HepG2 (cell line): ENCODE data around the gene HAS3. TPM values are rescaled to one million over a fixed set of nuclear protein-coding genes. Genes with fewer than 3 reads are reported as not detected.

ENCODE experiments used
- HNF4A ChIP-seq: sonication (generic); formaldehyde crosslinking; IDR thresholded peaks from 2 replicates; pipeline ENCODE4 v1.4.0; 2020; ENCODE audit warnings: missing genetic modification reagents
- NR2C2 ChIP-seq: sonication (generic); formaldehyde crosslinking; IDR thresholded peaks from 2 replicates; pipeline ENCODE4 v1.4.0; 2020; ENCODE audit warnings: missing genetic modification reagents, mild to moderate bottlenecking, moderate library complexity, borderline replicate concordance
- TAF1 ChIP-seq: sonication (generic); formaldehyde crosslinking; IDR thresholded peaks from 2 replicates; pipeline ENCODE4 v1.4.0; 2020; ENCODE audit warnings: missing genetic modification reagents
- TFDP2 ChIP-seq: sonication (generic); formaldehyde crosslinking; IDR thresholded peaks from 2 replicates; pipeline ENCODE4 v1.4.0; 2020; ENCODE audit warnings: missing genetic modification reagents
- YEATS2 ChIP-seq: sonication (generic); formaldehyde crosslinking; IDR thresholded peaks from 2 replicates; pipeline ENCODE4 v1.4.0; 2020; ENCODE audit warnings: missing genetic modification reagents, borderline replicate concordance
- ZNF451 ChIP-seq: sonication (generic); formaldehyde crosslinking; IDR thresholded peaks from 2 replicates; pipeline ENCODE4 v1.5.0; 2020; ENCODE audit warnings: mild to moderate bottlenecking, missing genetic modification reagents
- ZNF562 ChIP-seq: sonication (generic); formaldehyde crosslinking; IDR thresholded peaks from 2 replicates; pipeline ENCODE4 v1.8.0; 2022; ENCODE audit warnings: missing genetic modification reagents, borderline replicate concordance
- ZNF609 ChIP-seq: sonication (generic); formaldehyde crosslinking; IDR thresholded peaks from 2 replicates; pipeline ENCODE4 v1.4.0; 2020; ENCODE audit warnings: mild to moderate bottlenecking, missing genetic modification reagents, borderline replicate concordance
- polyA plus RNA-seq, 8 experiments: library from polyadenylated mRNA; depleted of rRNA in 3 of 8; stranded (reverse) in 7 of 8; unstranded in 1 of 8; fragments of >200 nt; fragmentation: Illumina TruSeq in 4 of 8; extraction: Trizol in 4 of 8; gene quantifications; 2 replicates each; pipeline versions ENCODE4 v1.2.1 to v1.2.3, GENCODE V29; 2011 to 2016; ENCODE audit warnings: low read depth in 4 of 8, missing spikeins in 1 of 8, mixed read lengths in 1 of 8; ENCODE audit not compliant: insufficient read depth in 1 of 8
- total RNA-seq, 5 experiments: library from RNA; depleted of rRNA; stranded (reverse); fragments of >200 nt; fragmentation: Illumina TruSeq; extraction: Trizol; gene quantifications; 2 replicates each; pipeline ENCODE4 v1.2.3, GENCODE V29; 2016; ENCODE audit warnings: low read depth in 1 of 5
- TF ChIP-seq, protein P1 (sequence below): sonication (generic); formaldehyde crosslinking; IDR thresholded peaks from 2 replicates; pipeline ENCODE4 v1.4.0; 2020; ENCODE audit warnings: mild to moderate bottlenecking, missing genetic modification reagents
- TF ChIP-seq, protein P2 (sequence below): sonication (generic); formaldehyde crosslinking; IDR thresholded peaks from 2 replicates; pipeline ENCODE4 v1.4.0; 2020; ENCODE audit warnings: mild to moderate bottlenecking, low read depth, missing genetic modification reagents

Gene HAS3
- total and polyA plus RNA-seq, 2 of the 13 experiments (the other 11 are each of a cell fraction or from before 2014, with no cell fraction given), result 0.04 to 0.30 TPM

DNA sequence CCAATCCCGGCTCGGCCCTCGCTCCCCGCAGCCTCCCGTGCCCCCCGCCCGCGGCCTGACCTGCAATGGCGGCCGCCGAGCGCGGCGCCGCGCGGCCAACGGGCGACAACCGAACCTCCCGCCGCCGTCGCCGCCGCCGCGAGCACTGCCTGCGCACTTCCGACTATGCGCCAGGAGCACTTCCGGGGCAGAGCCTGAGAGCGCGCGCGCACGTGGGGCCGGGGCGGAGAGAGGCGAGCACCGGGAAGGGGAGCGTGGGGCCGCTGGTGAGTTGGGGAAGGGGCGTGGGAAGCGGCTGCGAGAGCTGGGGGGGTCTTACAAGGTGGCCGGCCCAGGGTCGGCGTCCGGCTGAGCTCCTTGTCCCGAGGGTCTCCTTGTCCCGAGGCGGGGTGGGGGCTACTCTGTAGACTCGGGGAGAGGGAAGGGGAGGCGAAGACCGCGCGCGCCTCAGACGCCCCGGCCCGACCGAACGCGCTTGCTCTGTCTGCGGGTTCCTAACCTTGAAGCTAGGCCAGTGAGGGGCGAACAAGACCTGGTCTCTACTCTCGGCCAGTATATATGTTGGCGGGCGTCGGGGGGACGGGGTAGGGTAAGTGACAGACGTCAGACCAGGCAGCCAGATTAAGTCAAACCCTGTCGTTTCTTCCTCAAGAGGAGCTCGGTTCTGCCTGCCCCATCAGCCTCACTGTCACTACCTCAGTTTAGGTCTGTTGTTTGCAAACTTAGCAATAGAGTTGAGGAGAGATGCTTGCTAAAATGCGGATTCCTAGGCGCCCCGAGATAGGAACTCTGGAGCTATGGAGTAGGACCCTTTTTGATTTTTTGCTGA is 27.2 kb downstream of the HAS3 start, which contains the start of the genes CHTF8 and UTP4 (continued):
- TF ChIP-seq, protein P1, sequence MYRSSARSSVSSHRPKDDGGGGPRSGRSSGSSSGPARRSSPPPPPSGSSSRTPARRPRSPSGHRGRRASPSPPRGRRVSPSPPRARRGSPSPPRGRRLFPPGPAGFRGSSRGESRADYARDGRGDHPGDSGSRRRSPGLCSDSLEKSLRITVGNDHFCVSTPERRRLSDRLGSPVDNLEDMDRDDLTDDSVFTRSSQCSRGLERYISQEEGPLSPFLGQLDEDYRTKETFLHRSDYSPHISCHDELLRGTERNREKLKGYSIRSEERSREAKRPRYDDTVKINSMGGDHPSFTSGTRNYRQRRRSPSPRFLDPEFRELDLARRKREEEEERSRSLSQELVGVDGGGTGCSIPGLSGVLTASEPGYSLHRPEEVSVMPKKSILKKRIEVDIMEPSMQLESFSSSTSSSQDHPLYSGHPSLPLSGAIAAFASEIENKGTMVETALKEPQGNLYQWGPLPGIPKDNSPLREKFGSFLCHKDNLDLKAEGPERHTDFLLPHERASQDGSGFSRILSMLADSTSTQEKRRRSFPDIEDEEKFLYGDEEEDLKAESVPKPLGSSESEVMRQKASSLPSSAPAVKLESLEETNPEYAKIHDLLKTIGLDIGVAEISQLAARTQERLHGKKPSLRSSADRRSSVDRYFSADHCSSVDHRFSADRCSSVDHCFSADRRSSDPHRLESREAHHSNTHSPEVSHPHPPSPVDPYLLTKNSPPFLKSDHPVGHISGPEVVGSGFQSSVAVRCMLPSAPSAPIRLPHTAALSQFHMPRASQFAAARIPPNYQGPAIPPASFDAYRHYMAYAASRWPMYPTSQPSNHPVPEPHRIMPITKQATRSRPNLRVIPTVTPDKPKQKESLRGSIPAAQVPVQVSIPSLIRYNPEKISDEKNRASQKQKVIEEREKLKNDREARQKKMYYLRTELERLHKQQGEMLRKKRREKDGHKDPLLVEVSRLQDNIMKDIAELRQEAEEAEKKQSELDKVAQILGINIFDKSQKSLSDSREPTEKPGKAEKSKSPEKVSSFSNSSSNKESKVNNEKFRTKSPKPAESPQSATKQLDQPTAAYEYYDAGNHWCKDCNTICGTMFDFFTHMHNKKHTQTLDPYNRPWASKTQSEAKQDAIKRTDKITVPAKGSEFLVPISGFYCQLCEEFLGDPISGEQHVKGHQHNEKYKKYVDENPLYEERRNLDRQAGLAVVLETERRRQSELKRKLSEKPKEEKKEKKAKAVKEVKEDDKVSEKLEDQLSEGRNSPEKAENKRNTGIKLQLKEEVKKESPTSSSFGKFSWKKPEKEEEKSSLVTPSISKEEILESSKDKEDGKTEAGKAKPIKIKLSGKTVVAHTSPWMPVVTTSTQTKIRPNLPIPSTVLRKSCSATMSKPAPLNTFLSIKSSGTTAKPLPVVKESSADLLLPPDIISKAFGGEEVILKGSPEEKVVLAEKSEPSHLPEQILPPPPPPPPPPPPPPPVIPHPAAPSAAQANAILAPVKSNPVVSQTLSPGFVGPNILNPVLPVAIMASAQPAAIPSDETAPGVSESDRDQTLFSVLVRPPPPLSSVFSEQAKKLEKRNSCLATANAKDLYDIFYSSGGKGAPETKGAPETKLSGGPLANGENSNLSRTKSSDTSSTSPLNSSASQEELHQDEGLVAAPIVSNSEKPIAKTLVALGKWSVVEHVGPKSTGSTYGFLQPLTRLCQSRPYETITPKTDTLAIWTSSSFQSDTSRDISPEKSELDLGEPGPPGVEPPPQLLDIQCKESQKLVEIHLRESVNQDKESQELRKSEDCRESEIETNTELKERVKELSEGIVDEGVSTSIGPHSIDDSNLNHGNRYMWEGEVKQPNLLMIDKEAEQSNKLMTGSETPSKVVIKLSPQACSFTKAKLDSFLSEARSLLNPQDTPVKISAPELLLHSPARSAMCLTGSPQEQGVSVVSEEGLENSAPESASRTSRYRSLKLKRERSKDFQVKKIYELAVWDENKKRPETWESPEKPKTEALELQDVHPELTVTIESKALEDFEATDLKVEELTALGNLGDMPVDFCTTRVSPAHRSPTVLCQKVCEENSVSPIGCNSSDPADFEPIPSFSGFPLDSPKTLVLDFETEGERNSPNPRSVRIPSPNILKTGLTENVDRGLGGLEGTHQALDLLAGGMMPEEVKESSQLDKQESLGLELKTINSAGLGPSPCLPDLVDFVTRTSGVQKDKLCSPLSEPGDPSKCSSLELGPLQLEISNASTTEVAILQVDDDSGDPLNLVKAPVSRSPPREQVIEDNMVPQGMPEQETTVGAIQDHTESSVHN, result peak; percentile 58; the same call in 1 of the 2 replicates
- TF ChIP-seq YEATS2 (CRISPR knock-in tag) (peak; percentile 10; the same call in 1 of the 2 replicates), HNF4A (CRISPR knock-in tag) (0 out of 2 replicates have a peak, but pooled peaks have one; percentile 14), ZNF451 (CRISPR knock-in tag) (peak; percentile 89; the same call in 1 of the 2 replicates), TAF1 (CRISPR knock-in tag) (peak; percentile 66), TFDP2 (CRISPR knock-in tag) (peak; percentile 90), ZNF609 (CRISPR knock-in tag) (no peak; the same call in none of the 2 replicates), NR2C2 (CRISPR knock-in tag) (peak; percentile 99), ZNF562 (peak; percentile 20; the same call in 1 of the 2 replicates)
- TF ChIP-seq, protein P2, sequence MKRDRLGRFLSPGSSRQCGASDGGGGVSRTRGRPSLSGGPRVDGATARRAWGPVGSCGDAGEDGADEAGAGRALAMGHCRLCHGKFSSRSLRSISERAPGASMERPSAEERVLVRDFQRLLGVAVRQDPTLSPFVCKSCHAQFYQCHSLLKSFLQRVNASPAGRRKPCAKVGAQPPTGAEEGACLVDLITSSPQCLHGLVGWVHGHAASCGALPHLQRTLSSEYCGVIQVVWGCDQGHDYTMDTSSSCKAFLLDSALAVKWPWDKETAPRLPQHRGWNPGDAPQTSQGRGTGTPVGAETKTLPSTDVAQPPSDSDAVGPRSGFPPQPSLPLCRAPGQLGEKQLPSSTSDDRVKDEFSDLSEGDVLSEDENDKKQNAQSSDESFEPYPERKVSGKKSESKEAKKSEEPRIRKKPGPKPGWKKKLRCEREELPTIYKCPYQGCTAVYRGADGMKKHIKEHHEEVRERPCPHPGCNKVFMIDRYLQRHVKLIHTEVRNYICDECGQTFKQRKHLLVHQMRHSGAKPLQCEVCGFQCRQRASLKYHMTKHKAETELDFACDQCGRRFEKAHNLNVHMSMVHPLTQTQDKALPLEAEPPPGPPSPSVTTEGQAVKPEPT (CRISPR knock-in tag), result 0 out of 2 replicates have a peak, but pooled peaks have one; percentile 64
